ENCODE results near the gene COL23A1. TPM values are rescaled to one million over a fixed set of nuclear protein-coding genes. Genes with fewer than 3 reads are reported as not detected.

Gene COL23A1
- total and polyA plus RNA-seq, 2 of the 13 experiments (the other 11 are each of a cell fraction or from before 2014, with no cell fraction given): not detected

- in situ Hi-C loops (cut with HindIII; ENCODE audit: extremely low pct_ligation_motif_present, low pct_unique_long_range_greater_than_20kb) (no loop called here), intact Hi-C loops (cut with micrococcal nuclease; ENCODE audit: unreplicated experiment) (no loop called here)
- Histone ChIP-seq H3K9me3 (ENCODE audit: low read length) (no peaks in the 10 kb centered on the region), H3K79me2 (ENCODE audit: insufficient read depth, low read length) (no peaks in the 10 kb centered on the region), H3K9ac (ENCODE audit: insufficient read depth, low read depth, low read length) (no peak overlapping the region), H4K20me1 (ENCODE audit: insufficient read depth, low read length) (no peaks in the 10 kb centered on the region; the same call in 1 of the 2 replicates), H3K36me3 (replicated peaks in 1 of 2; ENCODE audit: control insufficient read depth in 1 of 2, insufficient read depth in 2 of 2, low read length in 2 of 2) (no peaks in the 10 kb centered on the region), H3K27ac (ENCODE audit: extremely low read length, insufficient read depth, low read length) (no peak overlapping the region), H3K27me3 (ENCODE audit: control insufficient read depth in 1 of 2, insufficient read depth in 2 of 2, low read length in 2 of 2) (peaks cover 0 to 19% of the 10 kb centered on the region in 2 experiments; a peak in 3 of 5 replicates), H3K4me1 (ENCODE audit: insufficient read depth, low read length) (no peaks in the 10 kb centered on the region), H2AFZ (ENCODE audit: low read length) (no peak overlapping the region), H3K4me3 (replicated peaks in 1 of 3; ENCODE audit: insufficient read depth in 1 of 3, low read depth in 2 of 3, low read length in 3 of 3) (no peak overlapping the region), H3K4me2 (ENCODE audit: low read depth, low read length) (no peak overlapping the region)
- ChIA-PET POLR2A (no interaction called here), CTCF (ENCODE audit: low intra/inter-chr PET ratio, low total read pairs) (no interaction called here)
- TF ChIP-seq CHD4 (IDR thresholded peaks at IDR 0.05; ENCODE audit: borderline replicate concordance, low read length) (no peak), SNRNP70 (IDR thresholded peaks at IDR 0.05; ENCODE audit: low read depth, low read length) (no peak), ZNF792 (CRISPR knock-in tag; IDR thresholded peaks at IDR 0.05) (no peak), EZH2 (conservative IDR thresholded peaks at IDR 0.05; ENCODE audit: low read depth, low read length) (no peak), ZNF878 (CRISPR knock-in tag; IDR thresholded peaks at IDR 0.05) (no peak), BHLHE40 (IDR thresholded peaks at IDR 0.05; ENCODE audit: low read length) (no peak), MIXL1 (CRISPR knock-in tag; IDR thresholded peaks at IDR 0.05) (no peak), RELA (CRISPR knock-in tag; IDR thresholded peaks at IDR 0.05) (no peak), ZNF510 (CRISPR knock-in tag; IDR thresholded peaks at IDR 0.05; ENCODE audit: low read depth) (no peak), FOXO1 (CRISPR knock-in tag; IDR thresholded peaks at IDR 0.05) (no peak), BRCA1 (CRISPR knock-in tag; IDR thresholded peaks at IDR 0.05) (no peak), ZNF670 (CRISPR knock-in tag; IDR thresholded peaks at IDR 0.05; ENCODE audit: borderline replicate concordance) (no peak), ZNF75D (CRISPR knock-in tag; IDR thresholded peaks at IDR 0.05; ENCODE audit: borderline replicate concordance) (no peak), ZNF891 (CRISPR knock-in tag; IDR thresholded peaks at IDR 0.05) (no peak), ATF1 (CRISPR knock-in tag; IDR thresholded peaks at IDR 0.05) (no peak)
- TF ChIP-seq, protein P1, sequence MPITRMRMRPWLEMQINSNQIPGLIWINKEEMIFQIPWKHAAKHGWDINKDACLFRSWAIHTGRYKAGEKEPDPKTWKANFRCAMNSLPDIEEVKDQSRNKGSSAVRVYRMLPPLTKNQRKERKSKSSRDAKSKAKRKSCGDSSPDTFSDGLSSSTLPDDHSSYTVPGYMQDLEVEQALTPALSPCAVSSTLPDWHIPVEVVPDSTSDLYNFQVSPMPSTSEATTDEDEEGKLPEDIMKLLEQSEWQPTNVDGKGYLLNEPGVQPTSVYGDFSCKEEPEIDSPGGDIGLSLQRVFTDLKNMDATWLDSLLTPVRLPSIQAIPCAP (CRISPR knock-in tag; IDR thresholded peaks at IDR 0.05; ENCODE audit: low read depth): no peak
- TF ChIP-seq, protein P2, sequence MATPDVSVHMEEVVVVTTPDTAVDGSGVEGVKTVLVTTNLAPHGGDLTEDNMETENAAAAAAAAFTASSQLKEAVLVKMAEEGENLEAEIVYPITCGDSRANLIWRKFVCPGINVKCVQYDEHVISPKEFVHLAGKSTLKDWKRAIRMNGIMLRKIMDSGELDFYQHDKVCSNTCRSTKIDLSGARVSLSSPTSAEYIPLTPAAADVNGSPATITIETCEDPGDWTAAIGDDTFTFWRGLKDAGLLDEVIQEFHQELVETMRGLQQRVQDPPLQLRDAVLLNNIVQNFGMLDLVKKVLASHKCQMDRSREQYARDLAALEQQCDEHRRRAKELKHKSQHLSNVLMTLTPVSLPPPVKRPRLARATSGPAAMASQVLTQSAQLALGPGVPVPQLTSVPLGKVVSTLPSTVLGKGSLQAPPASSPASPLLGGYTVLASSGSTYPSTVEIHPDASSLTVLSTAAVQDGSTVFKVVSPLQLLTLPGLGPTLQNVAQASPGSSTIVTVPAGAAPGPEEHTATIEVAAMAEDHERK (CRISPR knock-in tag; IDR thresholded peaks at IDR 0.05; ENCODE audit: low read depth): no peak
- TF ChIP-seq, protein P3, sequence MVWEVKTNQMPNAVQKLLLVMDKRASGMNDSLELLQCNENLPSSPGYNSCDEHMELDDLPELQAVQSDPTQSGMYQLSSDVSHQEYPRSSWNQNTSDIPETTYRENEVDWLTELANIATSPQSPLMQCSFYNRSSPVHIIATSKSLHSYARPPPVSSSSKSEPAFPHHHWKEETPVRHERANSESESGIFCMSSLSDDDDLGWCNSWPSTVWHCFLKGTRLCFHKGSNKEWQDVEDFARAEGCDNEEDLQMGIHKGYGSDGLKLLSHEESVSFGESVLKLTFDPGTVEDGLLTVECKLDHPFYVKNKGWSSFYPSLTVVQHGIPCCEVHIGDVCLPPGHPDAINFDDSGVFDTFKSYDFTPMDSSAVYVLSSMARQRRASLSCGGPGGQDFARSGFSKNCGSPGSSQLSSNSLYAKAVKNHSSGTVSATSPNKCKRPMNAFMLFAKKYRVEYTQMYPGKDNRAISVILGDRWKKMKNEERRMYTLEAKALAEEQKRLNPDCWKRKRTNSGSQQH (CRISPR knock-in tag; IDR thresholded peaks at IDR 0.05; ENCODE audit: low read depth): no peak
- TF ChIP-seq, protein P4, sequence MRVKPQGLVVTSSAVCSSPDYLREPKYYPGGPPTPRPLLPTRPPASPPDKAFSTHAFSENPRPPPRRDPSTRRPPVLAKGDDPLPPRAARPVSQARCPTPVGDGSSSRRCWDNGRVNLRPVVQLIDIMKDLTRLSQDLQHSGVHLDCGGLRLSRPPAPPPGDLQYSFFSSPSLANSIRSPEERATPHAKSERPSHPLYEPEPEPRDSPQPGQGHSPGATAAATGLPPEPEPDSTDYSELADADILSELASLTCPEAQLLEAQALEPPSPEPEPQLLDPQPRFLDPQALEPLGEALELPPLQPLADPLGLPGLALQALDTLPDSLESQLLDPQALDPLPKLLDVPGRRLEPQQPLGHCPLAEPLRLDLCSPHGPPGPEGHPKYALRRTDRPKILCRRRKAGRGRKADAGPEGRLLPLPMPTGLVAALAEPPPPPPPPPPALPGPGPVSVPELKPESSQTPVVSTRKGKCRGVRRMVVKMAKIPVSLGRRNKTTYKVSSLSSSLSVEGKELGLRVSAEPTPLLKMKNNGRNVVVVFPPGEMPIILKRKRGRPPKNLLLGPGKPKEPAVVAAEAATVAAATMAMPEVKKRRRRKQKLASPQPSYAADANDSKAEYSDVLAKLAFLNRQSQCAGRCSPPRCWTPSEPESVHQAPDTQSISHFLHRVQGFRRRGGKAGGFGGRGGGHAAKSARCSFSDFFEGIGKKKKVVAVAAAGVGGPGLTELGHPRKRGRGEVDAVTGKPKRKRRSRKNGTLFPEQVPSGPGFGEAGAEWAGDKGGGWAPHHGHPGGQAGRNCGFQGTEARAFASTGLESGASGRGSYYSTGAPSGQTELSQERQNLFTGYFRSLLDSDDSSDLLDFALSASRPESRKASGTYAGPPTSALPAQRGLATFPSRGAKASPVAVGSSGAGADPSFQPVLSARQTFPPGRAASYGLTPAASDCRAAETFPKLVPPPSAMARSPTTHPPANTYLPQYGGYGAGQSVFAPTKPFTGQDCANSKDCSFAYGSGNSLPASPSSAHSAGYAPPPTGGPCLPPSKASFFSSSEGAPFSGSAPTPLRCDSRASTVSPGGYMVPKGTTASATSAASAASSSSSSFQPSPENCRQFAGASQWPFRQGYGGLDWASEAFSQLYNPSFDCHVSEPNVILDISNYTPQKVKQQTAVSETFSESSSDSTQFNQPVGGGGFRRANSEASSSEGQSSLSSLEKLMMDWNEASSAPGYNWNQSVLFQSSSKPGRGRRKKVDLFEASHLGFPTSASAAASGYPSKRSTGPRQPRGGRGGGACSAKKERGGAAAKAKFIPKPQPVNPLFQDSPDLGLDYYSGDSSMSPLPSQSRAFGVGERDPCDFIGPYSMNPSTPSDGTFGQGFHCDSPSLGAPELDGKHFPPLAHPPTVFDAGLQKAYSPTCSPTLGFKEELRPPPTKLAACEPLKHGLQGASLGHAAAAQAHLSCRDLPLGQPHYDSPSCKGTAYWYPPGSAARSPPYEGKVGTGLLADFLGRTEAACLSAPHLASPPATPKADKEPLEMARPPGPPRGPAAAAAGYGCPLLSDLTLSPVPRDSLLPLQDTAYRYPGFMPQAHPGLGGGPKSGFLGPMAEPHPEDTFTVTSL (CRISPR knock-in tag; IDR thresholded peaks at IDR 0.05; ENCODE audit: borderline replicate concordance): no peak
- DNase-seq (ENCODE audit: low spot score) (no peak), FAIRE-seq (no peak), ATAC-seq (no peak)
- BruUV-seq (replicated peaks): no TSS peak
These were observed 128.1 kb downstream of the COL23A1 start for GRCh38 chr5:178462076-178462475.
